NK-92 (cell line): ENCODE results near the gene CHAT.

Experiments used
- DNase-seq: peaks from one replicate; lab custom pipeline; 2025; ENCODE audit not compliant: unreplicated experiment; lab: John Stamatoyannopoulos, UW

Gene CHAT

GRCh38 chr10:49613882-49614241, at the start of gene CHAT:
Gene CHAT, plus strand, starts transcription at chr10:49614037. Its CDS starts 153 bp downstream, at chr10:49614190.
- DNase-seq, result no peak

DNA sequence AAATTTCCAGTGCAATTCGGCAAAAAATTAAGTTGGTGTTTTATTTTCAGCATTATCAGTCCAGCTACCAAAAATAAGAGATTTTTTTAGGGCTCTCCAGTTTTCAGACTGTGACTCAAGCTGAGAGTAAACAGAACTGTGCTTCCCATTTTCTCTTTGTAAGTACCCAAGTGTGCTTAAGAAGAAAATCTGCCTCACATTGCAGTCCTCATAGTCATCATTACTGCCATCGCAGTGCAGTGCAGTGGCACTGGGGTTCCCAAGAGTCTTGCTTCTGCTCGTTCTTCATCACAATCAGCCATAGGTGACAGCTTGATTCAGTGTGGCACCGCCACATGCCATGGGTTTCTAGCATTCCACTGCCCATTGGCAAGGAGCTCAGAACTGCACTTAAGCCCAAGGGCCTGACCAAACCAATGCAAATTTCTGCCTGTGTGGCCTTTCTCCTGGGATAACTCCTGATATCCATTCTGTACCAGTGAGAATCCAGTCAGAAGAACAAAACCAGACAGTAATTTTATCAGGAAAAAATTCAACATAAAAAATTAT, 49.3 kb upstream of the CHAT start:
- no peak for DNase-seq

DNA sequence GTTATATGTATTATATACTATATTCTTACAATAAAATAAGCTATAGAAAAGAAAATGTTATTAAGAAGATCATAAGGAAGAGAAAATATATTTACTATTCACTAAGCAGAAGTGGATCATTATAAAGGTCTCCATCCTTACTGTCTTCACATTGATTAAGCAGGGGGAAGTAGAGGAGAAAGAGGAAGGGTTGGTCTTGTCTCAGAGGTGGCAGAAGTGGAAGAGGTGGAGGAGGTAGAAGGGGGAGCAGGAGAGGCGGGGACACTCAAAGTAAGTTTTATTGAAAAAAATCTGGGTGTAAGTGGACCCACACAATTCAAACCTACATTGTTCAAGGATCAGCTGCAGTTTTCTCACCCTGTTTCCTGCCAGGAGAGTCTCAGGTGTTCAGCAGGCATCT, 46.0 kb upstream of the CHAT start:
- no peak for DNase-seq

GRCh38 chr10:49568235-49568634, 45.6 kb upstream of the CHAT start:
- no peak for DNase-seq

- no peak for DNase-seq
Measured at GRCh38 chr10:49569031-49569631, 44.7 kb upstream of the CHAT start.

DNA sequence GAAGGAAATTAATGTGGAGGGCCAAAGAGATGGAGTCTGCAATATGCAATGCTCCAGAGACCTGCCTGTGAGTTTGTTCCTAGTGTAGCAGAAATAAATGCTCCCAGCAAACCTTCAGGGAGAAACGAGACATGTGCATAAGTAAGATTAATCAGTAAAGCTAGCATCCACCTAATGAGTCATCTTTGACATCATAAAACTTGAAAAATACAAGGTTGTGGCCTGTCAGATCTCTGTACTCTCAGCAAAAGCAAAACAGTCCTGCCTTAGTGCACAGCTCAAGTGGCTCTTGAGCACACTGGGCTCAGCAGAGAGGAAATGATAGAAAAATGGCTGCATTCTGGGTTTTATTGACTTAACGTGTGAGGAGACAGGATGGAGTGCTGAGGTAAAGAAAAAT, 42.4 kb upstream of the CHAT start:
- DNase-seq, result no peak

- DNase-seq, result no peak
Measured at GRCh38 chr10:49572594-49573114, 41.2 kb upstream of the CHAT start.

DNA sequence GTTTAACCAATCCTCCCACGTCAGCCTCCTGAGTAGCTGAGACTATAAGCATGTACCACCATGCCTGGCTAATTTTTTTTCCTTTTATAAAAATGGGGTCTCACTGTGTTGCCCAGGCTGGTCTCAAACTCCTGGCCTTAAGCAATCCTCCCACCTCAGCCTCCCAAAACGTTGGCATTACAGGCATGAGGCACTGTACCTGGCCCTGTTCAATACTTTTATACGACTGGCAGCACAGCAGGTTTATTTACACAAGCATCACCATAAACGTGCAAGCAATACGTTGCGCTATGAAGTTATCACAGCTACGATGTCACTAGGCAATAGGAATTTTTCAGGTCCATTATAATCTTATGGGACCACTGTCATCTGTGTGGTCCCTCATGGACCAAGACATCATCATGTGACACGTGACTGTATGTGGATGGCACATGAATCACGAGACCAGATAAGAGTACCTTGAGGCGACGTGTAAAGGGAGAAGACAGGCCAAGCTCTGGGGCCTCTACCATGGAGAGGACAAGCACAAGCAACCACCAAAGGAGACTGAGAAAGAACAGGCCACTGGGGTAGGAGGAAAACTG, 38.3 kb upstream of the CHAT start:
- no peak for DNase-seq

GRCh38 chr10:49577182-49577925, 36.5 kb upstream of the CHAT start:
- DNase-seq, result no peak

DNA sequence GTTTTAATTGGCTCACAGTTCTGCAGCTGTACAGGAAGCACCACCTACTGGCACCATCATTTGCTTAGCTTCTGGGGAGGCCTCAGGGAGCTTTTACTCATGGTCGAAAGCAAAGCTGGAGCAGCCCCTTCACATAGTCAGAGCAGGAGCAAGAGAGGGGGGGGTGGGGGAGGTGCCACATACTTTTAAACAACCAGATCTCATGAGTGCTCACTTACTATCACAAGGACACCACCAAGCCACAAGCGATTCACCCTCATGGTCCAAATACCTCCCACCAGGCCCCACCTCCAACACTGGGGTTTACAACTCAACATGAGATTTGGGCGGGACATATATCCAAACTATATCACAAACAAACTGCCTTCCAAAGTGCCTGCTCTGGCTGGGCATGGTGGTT, 35.4 kb upstream of the CHAT start:
- DNase-seq, result no peak

GRCh38 chr10:49579621-49580020, 34.2 kb upstream of the CHAT start:
- no peak for DNase-seq

- DNase-seq, result no peak
Measured at GRCh38 chr10:49585387-49585786, 28.4 kb upstream of the CHAT start.

DNA sequence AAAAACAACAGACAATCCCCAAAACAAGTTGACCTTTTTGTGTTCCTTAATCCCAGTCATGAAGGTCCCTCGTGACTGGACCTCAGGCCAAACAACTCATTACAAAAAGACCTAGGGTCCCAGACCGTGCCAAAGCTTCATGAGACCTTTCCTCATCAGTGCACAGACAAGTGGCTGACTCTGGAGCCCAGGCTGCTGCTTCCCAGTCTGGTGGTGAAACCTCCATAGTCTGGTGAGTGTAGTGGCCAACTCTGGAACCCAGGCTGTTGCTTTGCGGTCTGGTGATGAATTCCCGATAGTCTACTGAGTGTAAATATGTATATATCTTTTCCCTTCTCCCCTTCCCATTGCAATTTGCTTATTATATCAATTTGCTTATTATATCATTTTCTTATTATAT, 25.9 kb upstream of the CHAT start:
- DNase-seq, result no peak

DNA sequence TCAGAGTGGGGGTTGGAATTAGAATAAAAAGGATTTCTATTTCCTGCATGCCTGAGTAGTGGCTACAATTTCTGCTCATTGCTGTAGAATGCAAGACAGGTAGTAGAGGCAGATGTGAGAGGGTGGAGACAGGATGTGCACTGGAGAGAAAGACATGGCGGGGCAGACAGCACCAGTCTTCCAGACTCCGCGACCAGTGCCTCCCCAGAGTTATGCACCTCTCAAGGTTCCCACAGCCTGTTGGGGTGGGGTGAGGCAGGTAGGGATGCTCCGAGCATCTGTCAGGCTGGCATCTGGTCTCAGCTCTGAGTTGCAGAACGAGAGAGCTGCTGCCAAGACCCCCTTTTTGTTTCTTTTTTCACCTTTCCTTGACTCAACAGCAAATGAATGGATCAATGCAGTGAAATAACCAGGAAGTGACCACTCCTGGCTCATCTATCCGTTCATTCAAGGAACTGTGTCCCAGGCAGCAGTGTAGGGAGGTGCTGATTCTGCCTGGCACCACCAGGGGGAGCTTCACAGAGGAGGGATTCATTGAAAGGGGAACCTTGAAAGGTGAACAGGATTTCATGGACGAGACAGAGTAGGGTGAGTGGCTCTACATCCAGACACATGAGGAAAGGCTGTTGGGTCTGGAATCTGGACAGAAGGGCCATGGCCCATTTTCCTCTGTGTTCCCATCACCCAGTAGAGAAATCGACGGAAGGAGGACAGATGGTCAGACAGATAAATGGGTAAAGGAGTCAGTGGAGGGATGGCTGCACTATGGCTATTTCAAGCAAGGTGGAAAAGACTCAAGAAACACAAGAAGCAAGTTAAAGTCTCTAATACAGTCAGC, 20.9 kb upstream of the CHAT start:
- no peak for DNase-seq

GRCh38 chr10:49593564-49593875, 20.3 kb upstream of the CHAT start:
- DNase-seq, result no peak

DNA sequence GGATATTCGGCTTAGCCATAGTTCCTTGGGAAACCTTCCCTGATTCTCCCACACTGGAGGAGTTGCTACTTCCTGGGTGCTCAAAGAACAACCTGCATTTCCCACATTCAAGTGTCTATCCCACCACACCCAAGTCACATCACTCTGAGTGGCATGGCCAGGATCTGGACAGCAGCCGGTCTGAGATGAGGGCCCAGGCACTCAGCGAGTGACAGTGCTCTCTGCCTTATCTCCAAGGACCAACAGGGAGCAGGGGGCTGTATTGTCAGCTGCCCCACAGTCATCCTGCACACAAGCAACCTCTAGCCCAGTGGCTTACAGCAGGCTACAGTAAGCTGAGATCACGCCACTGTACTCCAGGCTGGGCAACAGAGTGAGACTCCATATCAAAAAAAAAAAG, 19.8 kb upstream of the CHAT start:
- no peak for DNase-seq

- DNase-seq, result no peak
Measured at GRCh38 chr10:49594594-49594993, 19.2 kb upstream of the CHAT start.

GRCh38 chr10:49595003-49595712, 18.7 kb upstream of the CHAT start:
- DNase-seq, result no peak

- no peak for DNase-seq
Measured at GRCh38 chr10:49595713-49596492, 17.9 kb upstream of the CHAT start.

DNA sequence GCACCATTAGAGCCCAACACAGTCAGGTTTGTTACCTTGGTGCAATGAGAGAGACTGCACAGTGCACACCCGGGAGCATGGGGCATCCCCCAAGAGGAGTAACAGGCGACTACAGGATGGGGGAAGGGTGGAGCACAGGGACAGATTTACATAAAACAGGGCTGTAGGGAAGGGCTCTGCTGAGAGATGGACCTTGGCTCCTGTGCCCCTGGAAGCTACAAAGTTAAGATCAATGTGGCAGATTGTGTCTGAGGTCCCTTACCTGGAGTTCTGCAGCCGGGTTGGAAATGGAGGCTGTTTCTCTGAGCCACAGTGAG, 17.4 kb upstream of the CHAT start:
- DNase-seq, result no peak
